SK-N-SH treated with all-trans-retinoic acid at 6 μM for 48 hours (cell line): ENCODE measurements around the gene SPAG5.

Source experiments
- BACH2 ChIP-seq: fragments of 250-450 bp; sonication (Bioruptor Pico); IDR thresholded peaks from 2 replicates; pipeline ENCODE4 v1.9.0; 2021; ENCODE audit warnings: mild to moderate bottlenecking, borderline replicate concordance
- SNAI2 ChIP-seq: fragments of 250-450 bp; sonication (Bioruptor Pico); IDR thresholded peaks from 2 replicates; pipeline ENCODE4 v1.5.0; 2020; ENCODE audit warnings: mild to moderate bottlenecking, moderate library complexity
- ZC3H10 ChIP-seq: fragments of 250-450 bp; sonication (Bioruptor Pico); IDR thresholded peaks from 2 replicates; pipeline ENCODE4 v1.5.1; 2021; ENCODE audit warnings: mild to moderate bottlenecking, moderate library complexity
- ZFP30 ChIP-seq: fragments of 450-650 bp; formaldehyde crosslinking; IDR thresholded peaks from 2 replicates; pipeline ENCODE4 v1.5.0; 2022; ENCODE audit warnings: mild to moderate bottlenecking, moderate library complexity
- TF ChIP-seq, protein P1 (sequence below): fragments of 250-450 bp; sonication (Bioruptor Pico); IDR thresholded peaks from 2 replicates; pipeline ENCODE4 v1.5.0; 2020; ENCODE audit warnings: mild to moderate bottlenecking, moderate library complexity

- no peak for TF ChIP-seq SNAI2 (CRISPR knock-in tag)
- TF ChIP-seq BACH2, result no peak
- TF ChIP-seq ZC3H10, result no peak
- TF ChIP-seq, protein P1, sequence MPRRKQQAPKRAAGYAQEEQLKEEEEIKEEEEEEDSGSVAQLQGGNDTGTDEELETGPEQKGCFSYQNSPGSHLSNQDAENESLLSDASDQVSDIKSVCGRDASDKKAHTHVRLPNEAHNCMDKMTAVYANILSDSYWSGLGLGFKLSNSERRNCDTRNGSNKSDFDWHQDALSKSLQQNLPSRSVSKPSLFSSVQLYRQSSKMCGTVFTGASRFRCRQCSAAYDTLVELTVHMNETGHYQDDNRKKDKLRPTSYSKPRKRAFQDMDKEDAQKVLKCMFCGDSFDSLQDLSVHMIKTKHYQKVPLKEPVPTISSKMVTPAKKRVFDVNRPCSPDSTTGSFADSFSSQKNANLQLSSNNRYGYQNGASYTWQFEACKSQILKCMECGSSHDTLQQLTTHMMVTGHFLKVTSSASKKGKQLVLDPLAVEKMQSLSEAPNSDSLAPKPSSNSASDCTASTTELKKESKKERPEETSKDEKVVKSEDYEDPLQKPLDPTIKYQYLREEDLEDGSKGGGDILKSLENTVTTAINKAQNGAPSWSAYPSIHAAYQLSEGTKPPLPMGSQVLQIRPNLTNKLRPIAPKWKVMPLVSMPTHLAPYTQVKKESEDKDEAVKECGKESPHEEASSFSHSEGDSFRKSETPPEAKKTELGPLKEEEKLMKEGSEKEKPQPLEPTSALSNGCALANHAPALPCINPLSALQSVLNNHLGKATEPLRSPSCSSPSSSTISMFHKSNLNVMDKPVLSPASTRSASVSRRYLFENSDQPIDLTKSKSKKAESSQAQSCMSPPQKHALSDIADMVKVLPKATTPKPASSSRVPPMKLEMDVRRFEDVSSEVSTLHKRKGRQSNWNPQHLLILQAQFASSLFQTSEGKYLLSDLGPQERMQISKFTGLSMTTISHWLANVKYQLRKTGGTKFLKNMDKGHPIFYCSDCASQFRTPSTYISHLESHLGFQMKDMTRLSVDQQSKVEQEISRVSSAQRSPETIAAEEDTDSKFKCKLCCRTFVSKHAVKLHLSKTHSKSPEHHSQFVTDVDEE (CRISPR knock-in tag), result no peak
- no peak for TF ChIP-seq ZFP30
Measured at GRCh38 chr17:28585851-28586250, 13.0 kb downstream of the SPAG5 start.
